GM12878 (cell line): Measurements from ENCODE around the gene POLR2L. TPM values are rescaled to one million over a fixed set of nuclear protein-coding genes. Genes with fewer than 3 reads are reported as not detected.
A peak's percentile ranks its signal among the peaks of the same experiment; 100 is the strongest.

ENCODE experiments used
- BACH1 ChIP-seq: fragments of 450-650 bp; IDR thresholded peaks from 2 replicates; pipeline ENCODE4 v1.6.1; 2017; ENCODE audit warnings: mild to moderate bottlenecking, borderline replicate concordance
- CEBPB ChIP-seq, 2 experiments: fragments of 150-350 bp in 1 of 2; IDR thresholded peaks; 2 replicates each; pipeline ENCODE4 v1.6.1; 2012 to 2014; ENCODE audit warnings: low read depth in 2 of 2, low read length in 2 of 2, borderline replicate concordance in 1 of 2, inconsistent platforms in 1 of 2
- DPF2 ChIP-seq: fragments of 450-650 bp; IDR thresholded peaks from 2 replicates; pipeline ENCODE4 v1.6.1; 2017; ENCODE audit warnings: mild to moderate bottlenecking
- EP300 ChIP-seq, 2 experiments: fragments of 150-350 bp in 1 of 2; IDR thresholded peaks; 2 replicates each; pipeline ENCODE4 v1.6.1; 2011 to 2012; ENCODE audit warnings: low read depth in 2 of 2, low read length in 2 of 2, borderline replicate concordance in 1 of 2, improper control_type of control experiment in 1 of 2, inconsistent platforms in 1 of 2; ENCODE audit not compliant: control insufficient read depth in 1 of 2
- FOXK2 ChIP-seq: fragments of 450-650 bp; IDR thresholded peaks from 2 replicates; pipeline ENCODE4 v1.6.1; 2017; ENCODE audit warnings: mild to moderate bottlenecking, moderate library complexity
- HDAC6 ChIP-seq: fragments of 200-600 bp; sonication (generic); IDR thresholded peaks from one replicate; pipeline ENCODE4 v1.8.0; 2017; ENCODE audit warnings: antibody characterized with exemption; ENCODE audit not compliant: unreplicated experiment
- KLF5 ChIP-seq: fragments of 450-650 bp; IDR thresholded peaks from 2 replicates; pipeline ENCODE4 v1.6.1; 2014; ENCODE audit warnings: mild to moderate bottlenecking; ENCODE audit not compliant: partially characterized antibody
- MEF2A ChIP-seq: IDR thresholded peaks from 2 replicates; pipeline ENCODE4 v1.6.1; 2011; ENCODE audit warnings: low read depth, mild to moderate bottlenecking, low read length, moderate library complexity; ENCODE audit not compliant: insufficient read depth
- MYC ChIP-seq: IDR thresholded peaks from 2 replicates; pipeline ENCODE4 v1.6.1; 2011; ENCODE audit warnings: mild to moderate bottlenecking, low read length, moderate library complexity, inconsistent platforms; ENCODE audit not compliant: insufficient read depth, insufficient replicate concordance, insufficient read length, severe bottlenecking
- NR2C1 ChIP-seq: fragments of 450-650 bp; IDR thresholded peaks from 2 replicates; pipeline ENCODE4 v1.6.1; 2017; ENCODE audit warnings: antibody characterized with exemption, mild to moderate bottlenecking, moderate library complexity
- SREBF1 ChIP-seq: IDR thresholded peaks from 2 replicates; pipeline ENCODE4 v1.6.1; 2012; ENCODE audit warnings: mild to moderate bottlenecking, low read length
- STAT3 ChIP-seq: IDR thresholded peaks from 2 replicates; pipeline ENCODE4 v1.6.1; 2011; ENCODE audit warnings: low read depth, low read length, improper control_type of control experiment
- SUPT20H ChIP-seq: IDR thresholded peaks from 2 replicates; pipeline ENCODE4 v1.6.1; 2011; ENCODE audit warnings: low read depth, mild to moderate bottlenecking, low read length, moderate library complexity, borderline replicate concordance; ENCODE audit not compliant: control insufficient read depth
- TCF12 ChIP-seq: IDR thresholded peaks from 2 replicates; pipeline ENCODE4 v1.6.1; 2011; ENCODE audit warnings: low read depth, mild to moderate bottlenecking, low read length
- TCF7 ChIP-seq: IDR thresholded peaks from 2 replicates; pipeline ENCODE4 v1.6.1; 2014; ENCODE audit warnings: antibody characterized with exemption, borderline replicate concordance
- YY1 ChIP-seq: IDR thresholded peaks from 2 replicates; pipeline ENCODE4 v1.6.1; 2011; ENCODE audit warnings: low read depth, mild to moderate bottlenecking, low read length
- polyA plus RNA-seq, 11 experiments: library from polyadenylated mRNA; depleted of rRNA in 4 of 11; unstranded in 6 of 11; stranded (reverse) in 5 of 11; fragments of >200 nt; fragmentation: Nextera tagmentation in 4 of 11; fragmentation: Illumina TruSeq in 1 of 11; extraction: Ambion mirVana in 4 of 11; extraction: Trizol in 1 of 11; gene quantifications; 1 replicate in 1 of 11; 2 replicates in 10 of 11; pipeline versions ENCODE4 v1.2.1 to v1.2.3, GENCODE V29; 2011 to 2016; ENCODE audit warnings: inconsistent platforms in 2 of 11, missing spikeins in 2 of 11, low read depth in 1 of 11
- total RNA-seq, 4 experiments: library from RNA; depleted of rRNA in 3 of 4; stranded (reverse); fragments of >200 nt in 3 of 4; fragmentation: Illumina TruSeq in 1 of 4; extraction: Trizol in 1 of 4; gene quantifications; 2 replicates each; pipeline versions ENCODE4 v1.2.1 to v1.2.3, GENCODE V29; 2013 to 2021
- TF ChIP-seq, protein P1 (sequence below): IDR thresholded peaks from 2 replicates; pipeline ENCODE4 v1.6.1; 2011; ENCODE audit warnings: low read depth, mild to moderate bottlenecking, low read length, moderate library complexity, borderline replicate concordance; ENCODE audit errors: extremely low read depth
- TF ChIP-seq, protein P2 (sequence below): IDR thresholded peaks from 2 replicates; pipeline ENCODE4 v1.6.1; 2012; ENCODE audit warnings: low read length, inconsistent platforms
- TF ChIP-seq, protein P3 (sequence below): IDR thresholded peaks from 2 replicates; pipeline ENCODE4 v1.6.1; 2012; ENCODE audit warnings: low read depth, low read length, improper control_type of control experiment
- TF ChIP-seq, protein P4 (sequence below): fragments of 450-650 bp; IDR thresholded peaks from 2 replicates; pipeline ENCODE4 v1.6.1; 2016; ENCODE audit warnings: mild to moderate bottlenecking
- TF ChIP-seq, protein P5 (sequence below): fragments of 450-650 bp; IDR thresholded peaks from 2 replicates; pipeline ENCODE4 v1.6.1; 2016; ENCODE audit warnings: mild to moderate bottlenecking
- TF ChIP-seq, protein P6 (sequence below): fragments of 450-650 bp; IDR thresholded peaks from 2 replicates; pipeline ENCODE4 v1.6.1; 2018; ENCODE audit warnings: borderline replicate concordance, mild to moderate bottlenecking; ENCODE audit not compliant: partially characterized antibody

The POLR2L gene
- total and polyA plus RNA-seq, 10 of the 15 experiments (the other 5 are each of a cell fraction or from before 2014, with no cell fraction given) = 23.1 to 497 (median 125) TPM

DNA sequence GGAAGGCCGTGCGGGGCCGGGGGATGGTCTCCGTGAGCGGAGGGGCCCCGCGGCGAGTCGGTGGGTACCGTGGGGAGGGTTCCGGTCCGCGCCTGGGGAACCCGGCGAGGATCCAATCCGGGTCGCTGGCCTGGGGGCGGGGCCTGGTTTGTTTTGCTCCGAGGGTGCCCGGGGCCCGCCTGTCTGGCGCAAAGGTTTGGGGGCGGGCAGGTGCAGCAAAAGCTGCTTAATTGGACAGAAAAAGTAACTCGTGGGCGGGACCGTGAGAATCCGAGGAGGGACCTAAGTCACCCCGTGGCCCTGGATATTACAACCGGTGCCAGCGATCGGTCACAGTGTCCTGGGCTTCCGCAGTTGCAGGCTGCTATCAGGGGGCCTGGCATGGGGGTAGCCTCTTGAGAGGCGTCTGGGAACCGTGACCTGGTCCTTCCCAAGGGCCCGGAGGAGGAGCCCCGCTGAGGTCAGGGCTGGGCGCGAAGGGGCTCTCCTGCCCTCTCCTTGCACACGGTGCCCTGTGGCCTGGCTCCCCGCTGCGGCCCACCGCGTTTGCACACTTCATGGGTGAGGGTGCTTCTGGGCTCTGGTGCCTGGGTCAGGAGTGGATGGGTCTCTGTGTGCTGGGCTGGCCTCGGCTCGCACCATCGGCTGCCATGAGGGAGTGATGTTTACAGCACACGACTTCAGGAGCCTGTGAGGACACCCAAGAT lies 22.2 kb downstream of the POLR2L start (continued):
- TF ChIP-seq EP300 (IDR thresholded peaks at IDR 0.05; ENCODE audit: borderline replicate concordance in 1 of 2, control insufficient read depth in 1 of 2, low read depth in 2 of 2, low read length in 2 of 2) = no peak
- TF ChIP-seq, protein P1, sequence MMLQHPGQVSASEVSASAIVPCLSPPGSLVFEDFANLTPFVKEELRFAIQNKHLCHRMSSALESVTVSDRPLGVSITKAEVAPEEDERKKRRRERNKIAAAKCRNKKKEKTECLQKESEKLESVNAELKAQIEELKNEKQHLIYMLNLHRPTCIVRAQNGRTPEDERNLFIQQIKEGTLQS = no peak
- no peak for TF ChIP-seq SUPT20H
- no peak for TF ChIP-seq CEBPB (IDR thresholded peaks at IDR 0.05; ENCODE audit: borderline replicate concordance in 1 of 2, low read depth in 2 of 2, low read length in 2 of 2)
- no peak for TF ChIP-seq BACH1
- TF ChIP-seq, protein P2, sequence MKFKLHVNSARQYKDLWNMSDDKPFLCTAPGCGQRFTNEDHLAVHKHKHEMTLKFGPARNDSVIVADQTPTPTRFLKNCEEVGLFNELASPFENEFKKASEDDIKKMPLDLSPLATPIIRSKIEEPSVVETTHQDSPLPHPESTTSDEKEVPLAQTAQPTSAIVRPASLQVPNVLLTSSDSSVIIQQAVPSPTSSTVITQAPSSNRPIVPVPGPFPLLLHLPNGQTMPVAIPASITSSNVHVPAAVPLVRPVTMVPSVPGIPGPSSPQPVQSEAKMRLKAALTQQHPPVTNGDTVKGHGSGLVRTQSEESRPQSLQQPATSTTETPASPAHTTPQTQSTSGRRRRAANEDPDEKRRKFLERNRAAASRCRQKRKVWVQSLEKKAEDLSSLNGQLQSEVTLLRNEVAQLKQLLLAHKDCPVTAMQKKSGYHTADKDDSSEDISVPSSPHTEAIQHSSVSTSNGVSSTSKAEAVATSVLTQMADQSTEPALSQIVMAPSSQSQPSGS = no peak
- TF ChIP-seq FOXK2 = no peak
- TF ChIP-seq NR2C1 = peak; percentile 74; the same call in 1 of the 2 replicates
- no peak for TF ChIP-seq TCF7
- TF ChIP-seq, protein P3, sequence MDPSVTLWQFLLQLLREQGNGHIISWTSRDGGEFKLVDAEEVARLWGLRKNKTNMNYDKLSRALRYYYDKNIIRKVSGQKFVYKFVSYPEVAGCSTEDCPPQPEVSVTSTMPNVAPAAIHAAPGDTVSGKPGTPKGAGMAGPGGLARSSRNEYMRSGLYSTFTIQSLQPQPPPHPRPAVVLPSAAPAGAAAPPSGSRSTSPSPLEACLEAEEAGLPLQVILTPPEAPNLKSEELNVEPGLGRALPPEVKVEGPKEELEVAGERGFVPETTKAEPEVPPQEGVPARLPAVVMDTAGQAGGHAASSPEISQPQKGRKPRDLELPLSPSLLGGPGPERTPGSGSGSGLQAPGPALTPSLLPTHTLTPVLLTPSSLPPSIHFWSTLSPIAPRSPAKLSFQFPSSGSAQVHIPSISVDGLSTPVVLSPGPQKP = no peak
- TF ChIP-seq TCF12 = 0 out of 2 replicates have a peak, but pooled peaks have one; percentile 29
- TF ChIP-seq STAT3 = no peak
- TF ChIP-seq, protein P4, sequence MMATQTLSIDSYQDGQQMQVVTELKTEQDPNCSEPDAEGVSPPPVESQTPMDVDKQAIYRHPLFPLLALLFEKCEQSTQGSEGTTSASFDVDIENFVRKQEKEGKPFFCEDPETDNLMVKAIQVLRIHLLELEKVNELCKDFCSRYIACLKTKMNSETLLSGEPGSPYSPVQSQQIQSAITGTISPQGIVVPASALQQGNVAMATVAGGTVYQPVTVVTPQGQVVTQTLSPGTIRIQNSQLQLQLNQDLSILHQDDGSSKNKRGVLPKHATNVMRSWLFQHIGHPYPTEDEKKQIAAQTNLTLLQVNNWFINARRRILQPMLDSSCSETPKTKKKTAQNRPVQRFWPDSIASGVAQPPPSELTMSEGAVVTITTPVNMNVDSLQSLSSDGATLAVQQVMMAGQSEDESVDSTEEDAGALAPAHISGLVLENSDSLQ = peak; percentile 33; the same call in 1 of the 2 replicates
- TF ChIP-seq MYC = no peak
- TF ChIP-seq, protein P5, sequence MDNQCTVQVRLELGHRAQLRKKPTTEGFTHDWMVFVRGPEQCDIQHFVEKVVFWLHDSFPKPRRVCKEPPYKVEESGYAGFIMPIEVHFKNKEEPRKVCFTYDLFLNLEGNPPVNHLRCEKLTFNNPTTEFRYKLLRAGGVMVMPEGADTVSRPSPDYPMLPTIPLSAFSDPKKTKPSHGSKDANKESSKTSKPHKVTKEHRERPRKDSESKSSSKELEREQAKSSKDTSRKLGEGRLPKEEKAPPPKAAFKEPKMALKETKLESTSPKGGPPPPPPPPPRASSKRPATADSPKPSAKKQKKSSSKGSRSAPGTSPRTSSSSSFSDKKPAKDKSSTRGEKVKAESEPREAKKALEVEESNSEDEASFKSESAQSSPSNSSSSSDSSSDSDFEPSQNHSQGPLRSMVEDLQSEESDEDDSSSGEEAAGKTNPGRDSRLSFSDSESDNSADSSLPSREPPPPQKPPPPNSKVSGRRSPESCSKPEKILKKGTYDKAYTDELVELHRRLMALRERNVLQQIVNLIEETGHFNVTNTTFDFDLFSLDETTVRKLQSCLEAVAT = no peak
- no peak for TF ChIP-seq MEF2A
- TF ChIP-seq, protein P6, sequence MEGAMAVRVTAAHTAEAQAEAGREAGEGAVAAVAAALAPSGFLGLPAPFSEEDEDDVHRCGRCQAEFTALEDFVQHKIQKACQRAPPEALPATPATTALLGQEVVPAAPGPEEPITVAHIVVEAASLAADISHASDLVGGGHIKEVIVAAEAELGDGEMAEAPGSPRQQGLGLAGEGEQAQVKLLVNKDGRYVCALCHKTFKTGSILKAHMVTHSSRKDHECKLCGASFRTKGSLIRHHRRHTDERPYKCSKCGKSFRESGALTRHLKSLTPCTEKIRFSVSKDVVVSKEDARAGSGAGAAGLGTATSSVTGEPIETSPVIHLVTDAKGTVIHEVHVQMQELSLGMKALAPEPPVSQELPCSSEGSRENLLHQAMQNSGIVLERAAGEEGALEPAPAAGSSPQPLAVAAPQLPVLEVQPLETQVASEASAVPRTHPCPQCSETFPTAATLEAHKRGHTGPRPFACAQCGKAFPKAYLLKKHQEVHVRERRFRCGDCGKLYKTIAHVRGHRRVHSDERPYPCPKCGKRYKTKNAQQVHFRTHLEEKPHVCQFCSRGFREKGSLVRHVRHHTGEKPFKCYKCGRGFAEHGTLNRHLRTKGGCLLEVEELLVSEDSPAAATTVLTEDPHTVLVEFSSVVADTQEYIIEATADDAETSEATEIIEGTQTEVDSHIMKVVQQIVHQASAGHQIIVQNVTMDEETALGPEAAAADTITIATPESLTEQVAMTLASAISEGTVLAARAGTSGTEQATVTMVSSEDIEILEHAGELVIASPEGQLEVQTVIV = no peak
- no peak for TF ChIP-seq HDAC6
- TF ChIP-seq KLF5 = no peak
- no peak for TF ChIP-seq SREBF1
- no peak for TF ChIP-seq DPF2
- no peak for TF ChIP-seq YY1
